HG03442 (cell line): ENCODE results near the gene SEC61G.

Source experiments
- ATAC-seq: cut with Tn5 transposase; IDR thresholded peaks from one replicate; pipeline ENCODE4 v1.9.1; 2021; ENCODE audit warnings: mild to moderate bottlenecking, moderate library complexity; ENCODE audit not compliant: unreplicated experiment

The SEC61G gene

DNA sequence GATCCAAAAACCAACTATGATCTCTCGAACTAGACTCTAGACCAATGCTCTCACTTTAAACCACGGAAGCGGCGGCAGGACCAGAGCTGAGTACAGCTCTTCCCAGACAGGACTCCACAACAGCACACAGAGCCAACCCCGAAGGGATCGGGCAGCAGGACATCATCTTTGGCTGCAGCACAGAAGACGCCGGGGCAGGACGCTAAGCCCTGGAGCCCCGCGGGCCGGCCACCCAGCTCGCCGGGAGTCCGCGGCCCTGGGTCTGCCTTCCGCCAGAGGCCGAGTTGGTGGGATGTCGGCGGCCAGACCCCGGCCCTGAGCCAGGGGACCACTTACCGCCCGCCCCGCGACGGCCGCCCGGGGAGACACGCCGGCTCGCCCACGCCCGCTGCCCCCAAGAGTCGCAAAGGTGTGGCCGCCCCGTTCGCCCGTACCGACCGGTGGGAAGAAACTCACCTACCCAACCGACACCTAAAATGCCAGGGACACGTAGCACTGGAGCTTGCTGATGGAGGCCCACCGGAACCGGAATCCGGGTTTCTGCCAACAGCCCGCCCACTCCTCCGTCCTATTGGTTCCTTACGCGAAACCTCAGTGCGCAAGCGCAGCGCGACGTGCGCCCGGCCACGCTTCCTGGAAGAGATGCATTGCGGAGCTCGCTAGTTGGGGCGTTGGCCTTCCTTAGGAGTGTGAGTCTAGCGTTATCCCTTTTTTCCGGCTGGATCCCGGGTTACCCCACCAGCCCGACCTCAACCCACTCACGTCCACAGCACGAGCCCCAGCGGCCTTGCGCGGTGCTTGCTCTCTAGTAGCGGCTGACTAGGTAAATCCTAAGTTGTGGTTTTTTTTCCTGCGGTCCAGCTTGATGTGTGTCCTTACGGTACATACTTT, at the start of gene SEC61G:
Gene SEC61G, minus strand, starts transcription at position 510 of the 891 bp plus-strand sequence. CDS start 1,623 bp downstream, outside the sequence.
- ATAC-seq, result peak; percentile 91

DNA sequence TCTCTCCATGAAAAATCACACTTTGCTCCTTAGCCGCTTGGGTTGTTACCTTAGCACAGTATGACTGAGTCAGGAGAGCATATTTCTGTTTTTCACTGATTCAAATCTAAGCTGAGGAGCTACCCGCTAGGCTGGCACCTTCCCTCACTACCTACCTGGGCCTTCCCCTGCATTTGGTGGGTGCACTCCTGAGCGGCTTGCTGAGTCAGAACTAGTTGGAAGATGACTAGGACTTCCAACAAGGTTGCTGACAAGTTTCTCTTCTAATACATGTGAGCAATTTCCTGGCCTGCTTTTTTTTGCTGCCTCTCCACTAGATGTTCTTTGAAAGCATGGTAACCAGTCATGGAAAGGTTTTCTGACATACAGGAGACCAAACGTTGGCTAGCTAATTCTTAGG, 43.8 kb upstream of the SEC61G start:
- peak; percentile 95 for ATAC-seq

DNA sequence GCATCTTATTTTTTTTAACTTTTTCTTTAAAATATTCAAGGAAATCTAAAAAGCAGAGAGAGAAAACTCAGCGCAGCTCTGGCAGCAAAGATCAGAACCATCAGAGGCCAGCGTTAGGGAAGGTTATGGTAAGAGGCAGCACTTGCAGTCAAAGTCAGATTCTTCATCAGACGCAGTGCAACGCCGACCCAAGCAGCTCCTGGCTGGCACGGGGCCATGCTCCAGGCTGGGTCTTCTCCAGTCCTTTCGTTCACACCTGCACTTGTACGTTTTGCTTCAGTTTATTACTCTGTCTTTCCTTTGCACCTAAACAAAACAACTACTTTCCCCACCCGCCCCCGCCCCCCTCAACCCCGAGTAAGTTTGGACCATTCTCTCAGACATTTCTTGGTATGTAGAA, 43.1 kb upstream of the SEC61G start:
- no peak for ATAC-seq

DNA sequence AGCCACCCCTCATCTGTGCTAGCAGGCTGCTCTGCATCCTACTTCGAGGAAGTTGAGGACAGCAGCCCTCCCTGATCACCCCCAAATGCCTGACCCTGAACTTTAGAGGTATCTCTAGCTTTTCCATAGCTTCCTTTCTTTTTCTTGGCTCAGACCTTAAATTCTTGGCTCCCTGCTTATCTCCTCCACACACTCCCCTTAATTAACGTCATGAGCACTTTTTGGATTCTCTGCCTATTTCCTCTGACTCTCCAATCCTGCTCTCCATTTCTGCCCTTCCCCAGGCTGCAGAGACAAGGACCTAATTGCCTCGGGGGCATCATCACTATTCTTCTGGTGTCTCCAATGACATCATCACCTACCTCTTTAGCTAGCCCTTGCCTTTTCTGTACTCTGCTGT, 40.8 kb upstream of the SEC61G start:
- no peak for ATAC-seq

DNA sequence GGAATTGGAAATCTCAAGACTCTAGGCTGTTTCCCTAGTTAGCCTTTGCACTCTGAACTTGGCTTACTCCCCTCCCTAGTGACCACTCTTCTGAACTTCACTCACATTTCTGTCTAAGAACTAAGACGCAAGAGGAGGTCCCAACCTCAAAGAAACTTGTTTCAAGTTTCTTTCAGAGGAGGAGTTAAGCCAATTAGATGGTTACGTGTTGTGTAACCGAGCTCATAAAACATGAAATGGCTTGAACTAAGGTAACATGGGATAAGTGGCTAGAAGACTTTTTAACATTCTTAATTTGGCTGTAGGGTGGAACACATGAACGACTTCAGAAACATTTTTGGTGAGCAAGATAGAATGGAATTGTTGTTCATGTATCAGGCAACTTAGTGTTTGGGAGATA, 39.5 kb upstream of the SEC61G start:
- ATAC-seq, result no peak

DNA sequence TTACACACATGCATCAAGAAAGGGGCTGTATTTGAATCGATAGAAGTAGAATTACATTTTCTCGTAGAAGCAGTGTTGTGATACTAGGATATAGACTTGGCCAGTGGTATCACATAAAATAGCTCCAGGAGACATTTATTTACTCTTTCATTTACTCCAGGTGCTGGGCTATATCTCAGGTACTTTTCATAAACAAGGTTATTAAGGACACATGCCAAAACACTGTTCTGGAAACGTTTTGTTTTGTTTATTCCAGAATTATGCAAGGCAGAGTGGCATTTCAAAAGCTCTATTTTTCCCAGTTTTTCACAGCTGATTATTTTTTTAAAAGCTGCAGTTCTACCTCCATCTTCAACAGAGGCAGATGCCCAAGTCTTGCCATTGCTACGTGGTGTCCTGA, 37.8 kb upstream of the SEC61G start:
- ATAC-seq, result no peak

DNA sequence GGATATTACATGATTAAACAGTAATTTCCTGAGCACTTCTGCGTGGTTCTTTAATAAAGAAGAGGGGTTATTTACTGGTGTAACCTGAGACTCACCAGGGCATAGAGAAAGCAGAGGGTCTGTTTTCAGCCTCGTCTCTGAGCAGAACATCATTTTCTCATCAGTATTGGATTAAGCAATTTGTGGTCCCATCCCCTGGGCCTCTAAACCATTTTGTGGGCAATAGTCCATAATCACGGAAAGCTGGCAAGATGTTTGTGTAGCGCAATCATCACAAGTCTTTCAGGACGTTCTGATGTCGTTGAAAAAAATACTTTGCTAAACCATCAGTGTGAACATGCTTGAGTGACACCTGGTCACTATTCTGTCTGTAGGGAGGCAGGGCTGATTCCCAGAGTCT, 37.1 kb upstream of the SEC61G start:
- ATAC-seq, result no peak

DNA sequence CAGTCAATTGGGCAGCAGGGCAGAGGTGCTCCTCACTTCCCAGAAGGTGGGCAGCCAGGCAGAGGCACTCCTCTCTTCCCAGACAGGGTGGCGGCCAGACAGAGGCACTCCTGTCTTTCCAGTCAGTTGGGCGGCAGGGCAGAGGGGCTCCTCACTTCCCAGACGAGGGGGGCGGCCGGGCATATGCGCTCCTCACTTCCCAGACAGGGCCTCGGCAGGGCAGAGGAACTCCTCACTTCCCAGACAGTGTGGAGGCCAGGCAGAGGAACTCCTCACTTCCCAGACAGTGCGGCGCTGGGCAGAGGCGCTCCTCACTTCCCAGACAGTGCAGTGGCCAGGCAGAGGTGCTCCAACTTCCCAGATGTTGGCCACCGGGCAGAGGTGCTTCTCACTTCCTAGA, 33.4 kb upstream of the SEC61G start:
- ATAC-seq, result no peak

DNA sequence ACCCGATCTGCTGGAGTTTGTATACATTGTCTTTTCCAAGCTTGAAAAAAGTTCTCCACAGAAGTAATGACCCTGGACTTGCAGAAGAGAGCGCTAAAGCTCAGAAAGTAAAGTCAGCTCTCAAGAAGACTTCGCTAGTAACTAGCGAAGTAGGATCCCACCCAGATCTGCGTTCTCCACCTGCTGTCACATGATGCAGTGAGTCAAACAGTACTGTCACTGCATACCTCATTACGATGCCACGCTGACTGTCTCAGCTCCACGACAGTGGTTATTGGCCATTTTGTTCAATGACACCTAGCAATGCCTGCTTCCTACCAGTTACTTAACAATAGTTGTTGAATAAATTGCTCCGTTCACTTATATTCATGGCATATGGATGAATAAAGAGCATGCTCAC, 29.7 kb upstream of the SEC61G start:
- peak; percentile 96 for ATAC-seq

DNA sequence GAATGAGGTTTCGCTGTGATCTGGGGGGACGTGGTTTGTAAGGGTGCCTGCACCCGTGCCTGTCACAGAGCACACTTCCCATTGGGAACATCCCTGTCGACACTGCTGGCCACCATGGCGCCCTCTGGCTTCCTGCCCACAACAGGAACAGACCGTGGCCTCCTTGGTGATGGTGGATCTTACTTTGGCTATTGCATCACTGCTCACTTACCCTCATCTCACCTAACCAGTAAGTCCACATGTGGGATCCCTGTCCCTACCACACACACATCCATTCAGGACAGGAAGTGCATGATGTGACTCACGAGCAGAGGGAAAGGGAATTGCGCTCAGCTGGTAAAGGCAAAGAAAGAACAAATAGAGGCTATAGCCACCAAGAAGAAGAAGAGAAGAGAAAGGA, 26.2 kb upstream of the SEC61G start:
- ATAC-seq, result no peak

DNA sequence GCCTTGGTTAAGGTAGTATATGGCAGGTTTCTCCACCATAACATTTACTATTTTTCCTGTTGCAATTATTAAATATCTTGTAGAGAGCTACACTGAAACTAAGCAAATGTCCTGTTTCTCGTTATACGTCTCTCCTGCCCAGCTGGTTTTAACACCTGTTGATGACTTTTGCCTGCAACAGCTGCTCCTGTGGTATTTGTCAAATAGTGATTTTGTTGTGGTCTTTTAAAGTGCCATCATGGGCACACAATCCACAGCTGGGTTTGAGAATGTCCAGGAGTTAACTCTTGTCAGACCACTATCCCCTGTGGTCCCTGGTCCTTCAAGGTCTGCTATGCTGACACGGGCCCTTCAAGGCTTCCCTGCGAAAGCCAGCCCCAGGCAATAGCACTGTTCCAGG, 24.9 kb upstream of the SEC61G start:
- no peak for ATAC-seq

DNA sequence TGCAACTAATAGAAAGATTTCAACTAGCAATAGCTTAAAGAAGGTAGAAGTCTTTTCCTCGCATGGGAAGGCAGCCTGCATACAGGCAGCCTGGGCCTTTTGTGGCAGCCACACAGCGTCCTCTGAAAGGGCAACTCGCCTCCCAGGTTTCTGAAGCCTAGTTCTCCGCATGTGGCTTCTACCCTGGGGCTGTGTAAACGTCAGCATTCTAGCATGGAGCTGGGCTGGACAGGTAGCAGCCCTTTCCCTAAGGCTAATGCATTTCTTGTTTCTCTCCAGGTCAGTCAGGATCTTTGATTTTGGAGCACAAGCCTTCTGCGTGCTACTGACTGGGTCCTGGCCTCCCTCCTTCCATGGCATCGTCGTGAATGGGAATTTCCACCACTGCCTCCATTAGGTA, 23.8 kb upstream of the SEC61G start:
- ATAC-seq, result no peak

DNA sequence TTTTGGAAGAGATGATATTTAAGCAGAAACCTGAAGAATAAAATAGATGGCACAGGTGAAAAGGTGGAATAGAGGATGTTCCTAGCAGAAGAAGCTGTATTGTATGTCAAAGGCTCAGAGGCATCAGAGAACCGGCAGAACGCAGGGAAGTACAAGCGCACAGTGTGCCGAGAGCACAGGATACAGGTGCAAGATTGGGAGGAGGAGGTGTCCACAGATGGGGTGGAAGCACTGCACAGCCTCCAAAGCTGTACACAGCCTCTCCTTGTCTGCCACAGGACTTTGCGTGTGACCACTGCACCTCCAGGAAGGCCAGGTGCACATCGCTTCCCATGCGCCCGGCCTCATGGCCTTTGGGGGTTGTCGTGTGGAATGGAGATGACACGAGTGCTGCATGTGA, 23.3 kb upstream of the SEC61G start:
- ATAC-seq, result no peak

DNA sequence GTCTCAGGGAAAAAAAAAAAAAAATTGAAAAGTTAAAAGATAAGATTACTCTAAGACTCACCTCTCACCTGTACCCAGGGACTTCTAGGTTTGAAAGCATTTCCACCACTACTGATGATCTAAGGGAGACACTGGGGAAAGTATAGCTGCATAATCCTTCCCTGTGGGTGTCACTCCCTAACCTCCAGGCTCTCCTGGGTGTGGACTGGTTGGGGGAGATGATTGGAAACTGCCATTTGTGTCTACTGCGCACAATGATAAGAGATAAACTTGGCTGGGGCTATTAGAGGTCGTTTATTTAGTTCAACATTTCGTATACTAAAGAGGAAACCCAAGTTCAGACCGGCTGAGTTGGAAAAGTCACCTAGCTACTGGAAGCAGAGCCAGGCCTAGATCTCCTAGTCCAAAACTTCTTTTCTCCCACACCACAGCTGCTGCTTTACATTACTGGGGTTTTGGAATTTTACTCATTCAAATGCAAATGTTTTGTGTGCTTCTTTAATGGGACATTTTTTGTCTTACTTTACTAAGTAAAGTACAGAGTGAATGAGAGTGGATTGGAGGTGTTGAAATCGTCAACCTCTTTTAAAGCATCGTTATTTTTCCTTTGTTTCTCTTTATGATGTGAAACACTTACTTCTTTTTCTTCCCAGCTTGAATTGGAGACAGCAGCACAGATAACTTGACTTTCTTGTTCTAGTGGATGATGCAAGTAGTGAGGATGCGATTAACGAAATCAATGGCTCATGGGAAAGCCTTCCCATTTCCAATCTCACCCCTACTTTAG, 22.3 kb upstream of the SEC61G start:
- no peak for ATAC-seq

DNA sequence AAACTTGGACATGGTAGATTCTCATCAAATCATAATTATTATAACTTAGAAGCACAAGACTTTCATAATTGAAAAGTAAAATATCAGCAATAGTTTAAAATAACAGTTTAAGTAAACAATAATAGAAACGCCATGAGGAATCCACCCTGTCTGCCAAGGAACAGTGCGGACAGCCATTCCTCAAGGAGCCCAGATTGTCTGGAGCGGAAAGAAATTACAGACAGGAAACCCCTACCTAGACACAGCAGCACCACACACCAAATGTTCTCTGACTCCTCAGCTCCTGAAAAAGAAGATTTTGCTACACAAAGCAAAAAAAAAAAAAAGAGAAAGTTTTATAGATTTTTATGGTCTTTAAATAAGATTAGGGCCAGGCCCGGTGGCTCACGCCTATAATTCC, 21.5 kb upstream of the SEC61G start:
- no peak for ATAC-seq

DNA sequence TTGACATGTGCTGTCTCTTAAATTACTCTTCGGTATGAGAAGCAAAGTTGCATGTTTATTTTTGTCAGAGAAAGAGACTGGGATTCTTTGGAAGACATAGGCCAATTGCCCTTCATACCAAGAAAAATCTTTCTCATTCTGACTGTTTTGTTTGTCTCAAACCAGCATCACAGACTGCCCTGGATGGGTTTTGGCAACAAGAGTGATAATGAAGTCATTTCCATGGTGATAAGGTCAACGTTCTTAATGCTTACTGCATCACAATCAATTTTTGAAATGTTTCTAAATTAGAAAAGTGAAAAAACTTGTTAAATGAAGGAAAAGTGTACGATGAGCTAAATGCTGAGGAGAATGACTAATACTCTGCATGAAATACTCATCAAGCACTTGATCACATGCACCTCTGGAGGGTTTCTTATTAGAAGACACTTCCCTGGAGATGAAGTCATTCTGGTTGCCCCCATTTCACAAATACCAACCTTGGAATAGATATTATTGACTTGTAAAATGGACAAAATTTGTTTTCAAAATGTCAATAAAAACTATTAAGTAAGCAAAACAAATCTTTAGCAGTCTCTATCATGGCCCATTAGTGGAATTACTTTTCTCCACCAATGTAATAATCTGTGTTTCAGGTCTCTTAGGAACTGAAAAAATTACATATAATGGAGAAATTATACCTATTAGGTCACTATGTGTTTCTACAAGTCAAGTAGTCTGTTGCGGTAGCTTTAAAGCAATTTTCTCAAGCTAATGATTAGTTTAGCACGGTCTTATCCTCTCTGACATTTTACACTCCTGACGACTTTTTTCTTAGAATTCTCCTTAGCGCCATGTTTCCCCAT, 19.9 kb upstream of the SEC61G start:
- ATAC-seq, result no peak

DNA sequence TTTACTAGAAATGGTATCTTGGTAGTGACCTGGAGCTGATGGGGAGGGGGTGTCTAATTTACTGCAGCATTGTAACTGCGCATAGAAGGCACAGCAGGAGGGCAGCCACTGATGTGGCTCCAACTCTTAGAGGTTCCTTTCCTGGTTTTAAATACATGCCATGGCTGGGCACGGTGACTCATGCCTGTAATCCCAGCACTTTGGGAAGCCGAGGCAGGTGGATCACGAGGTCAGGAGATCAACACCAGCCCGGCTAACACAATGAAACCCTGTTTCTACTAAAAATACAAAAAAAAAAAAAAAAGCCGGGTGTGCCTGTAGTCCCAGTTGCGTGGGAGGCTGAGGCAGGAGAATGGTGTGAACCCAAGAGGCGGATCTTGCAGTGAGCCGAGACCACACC, 19.2 kb upstream of the SEC61G start:
- ATAC-seq, result no peak

DNA sequence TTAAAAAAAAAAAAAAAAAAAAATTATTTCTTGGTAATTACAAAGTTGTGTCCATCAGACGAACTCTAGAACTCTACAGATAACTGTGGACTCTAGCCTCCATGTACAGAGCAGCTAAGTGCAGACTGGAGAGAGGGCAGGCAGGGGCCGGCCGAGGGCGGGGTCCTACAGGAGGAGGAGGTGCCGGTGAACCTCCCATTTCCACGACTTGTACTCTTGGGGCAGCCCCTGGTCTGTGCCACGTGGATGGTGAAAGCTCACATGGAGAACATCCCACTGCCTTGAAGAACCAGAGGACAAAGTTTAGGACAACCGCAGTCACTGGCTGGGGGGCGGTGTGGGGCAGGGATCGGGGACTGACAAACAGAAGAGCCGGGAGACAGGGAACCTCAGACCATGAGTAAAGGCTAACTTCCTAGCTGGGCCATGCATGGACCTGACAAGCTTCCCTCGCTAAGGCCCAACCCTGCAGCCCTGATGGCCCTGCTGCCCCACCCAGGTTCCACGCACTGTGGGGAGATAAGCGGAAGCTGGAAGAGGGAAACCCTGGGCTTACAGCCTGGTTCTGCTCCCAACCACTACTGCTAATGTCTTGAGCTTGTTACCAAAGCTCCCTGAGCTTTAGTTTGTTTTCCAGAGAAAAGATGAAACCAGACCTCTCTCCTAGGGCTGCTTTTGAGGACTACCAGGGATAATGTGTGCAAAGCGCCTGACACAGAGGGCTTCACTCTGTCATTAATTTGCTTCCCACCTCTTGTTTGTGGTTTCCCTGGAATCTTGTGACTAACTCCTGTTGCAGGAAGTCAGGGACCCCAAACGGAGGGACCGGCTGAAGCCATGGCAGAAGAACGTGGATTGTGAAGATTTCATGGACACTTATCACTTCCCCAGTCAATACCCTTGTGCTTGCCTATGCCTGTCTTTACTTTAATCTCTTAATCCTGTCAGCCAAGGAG, 16.1 kb upstream of the SEC61G start:
- no peak for ATAC-seq

DNA sequence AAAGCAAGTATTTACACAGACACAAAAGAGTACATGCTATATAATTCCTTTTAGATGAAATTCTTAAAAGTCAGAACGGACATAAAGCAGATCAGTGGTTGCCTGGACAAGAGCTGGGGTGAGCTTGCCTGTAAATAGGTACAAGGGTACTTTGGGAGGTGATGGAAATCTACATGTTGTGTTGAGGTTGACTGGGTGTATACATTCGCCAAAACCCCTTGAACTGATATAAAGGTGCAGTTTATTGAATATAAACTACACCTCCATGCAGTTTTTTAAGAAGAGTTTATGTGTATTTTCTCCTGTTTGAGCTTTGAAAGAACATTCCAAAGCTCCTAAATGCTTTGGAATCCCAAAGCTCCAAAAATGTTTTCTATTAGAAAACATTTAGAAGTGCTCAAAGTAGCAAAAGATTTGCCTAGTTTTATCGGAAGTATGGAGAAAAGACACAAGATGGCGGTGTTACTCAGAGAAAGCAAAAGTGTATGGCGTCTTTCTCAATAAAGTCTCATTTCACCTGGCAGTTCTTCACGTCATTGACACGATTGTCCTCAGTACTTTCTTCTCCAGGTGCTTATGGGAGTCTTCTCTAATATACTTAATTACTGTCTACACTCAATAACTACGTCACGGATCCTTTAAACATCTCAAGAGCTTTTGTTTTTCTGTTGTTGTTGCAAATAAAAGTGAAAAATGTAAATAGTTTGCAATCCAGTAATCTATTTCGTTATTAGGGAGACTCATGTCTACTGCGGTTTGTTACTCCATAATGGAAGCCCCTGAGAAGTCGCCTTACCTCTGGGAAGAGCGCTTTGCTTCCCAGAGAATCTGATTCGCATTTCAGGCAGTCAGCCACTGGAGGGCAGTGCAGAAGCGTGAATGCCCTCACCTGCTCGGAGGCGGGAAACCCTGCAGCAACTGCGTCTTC, 14.7 kb upstream of the SEC61G start:
- peak; percentile 88 for ATAC-seq
